Natural killer cell (primary cell): ENCODE data around the gene PLEKHA6. TPM values are rescaled to one million over a fixed set of nuclear protein-coding genes. Genes with fewer than 3 reads are reported as not detected.

Experiments used
- ATAC-seq, 3 donors: fragments of 150-1000 bp in 2 of 3; fragments of 200-7000 bp in 1 of 3; cut with Tn5 transposase; 1 replicate in 1 of 3; 2 replicates in 2 of 3; pipeline ENCODE4 v1.10.0; 2021; ENCODE audit warnings: mild to moderate bottlenecking in 2 of 3, moderate library complexity in 2 of 3
- DNase-seq, 2 donors: peaks; one replicate each; pipeline versions ENCODE4 v3.0.0 to v3.0.0-alpha.2; 2013 to 2021; ENCODE audit warnings: mixed read lengths in 1 of 2
- H3K27ac ChIP-seq: one replicate; pipeline ENCODE4 v1.5.1; 2013; ENCODE audit warnings: mild to moderate bottlenecking, low read length
- H3K27me3 ChIP-seq: one replicate; pipeline ENCODE4 v1.6.1; 2013; ENCODE audit warnings: low read length; ENCODE audit not compliant: control insufficient read depth, insufficient read depth
- H3K36me3 ChIP-seq: one replicate; pipeline ENCODE4 v1.6.1; 2013; ENCODE audit warnings: low read length; ENCODE audit not compliant: control insufficient read depth, insufficient read depth
- H3K4me1 ChIP-seq: one replicate; pipeline ENCODE4 v1.6.1; 2013; ENCODE audit warnings: low read length; ENCODE audit not compliant: control insufficient read depth, insufficient read depth
- H3K4me3 ChIP-seq: one replicate; pipeline ENCODE4 v1.5.1; 2013; ENCODE audit warnings: low read length
- H3K9me3 ChIP-seq: one replicate; pipeline ENCODE4 v1.6.1; 2013; ENCODE audit warnings: low read length; ENCODE audit not compliant: control insufficient read depth, insufficient read depth
- H3K27ac Mint-ChIP-seq, 2 donors: one replicate each; pipeline ENCODE4 v1.8.0; 2022; ENCODE audit warnings: mild to moderate bottlenecking in 2 of 2, mixed read lengths in 2 of 2, moderate library complexity in 1 of 2
- H3K27me3 Mint-ChIP-seq, 2 donors: one replicate each; pipeline ENCODE4 v1.8.0; 2022; ENCODE audit warnings: low read depth in 2 of 2, mixed read lengths in 2 of 2
- H3K36me3 Mint-ChIP-seq: one replicate; pipeline ENCODE4 v1.8.0; 2022; ENCODE audit warnings: mixed read lengths
- H3K4me1 Mint-ChIP-seq, 2 donors: one replicate each; pipeline ENCODE4 v1.8.0; 2022; ENCODE audit warnings: mixed read lengths in 2 of 2
- H3K4me3 Mint-ChIP-seq: one replicate; pipeline ENCODE4 v1.8.0; 2022; ENCODE audit warnings: mild to moderate bottlenecking, moderate library complexity, mixed read lengths
- H3K9me3 Mint-ChIP-seq, 2 donors: one replicate each; pipeline ENCODE4 v1.8.0; 2022; ENCODE audit warnings: mixed read lengths in 2 of 2
- CTCF ChIP-seq: fragments of 200-600 bp; IDR thresholded peaks from one replicate; pipeline ENCODE4 v1.8.0; 2022; ENCODE audit warnings: antibody characterized with exemption
- WGBS: methylation state at CpG from one replicate; pipeline ENCODE4 v1.1.7; 2013; ENCODE audit warnings: missing lambda C conversion rate; ENCODE audit not compliant: insufficient coverage; 5-methylcytosine and 5-hydroxymethylcytosine counted together
- intact Hi-C: fragments of 100-400 bp; cut with micrococcal nuclease; formaldehyde crosslinking; loops from one replicate; pipeline ENCODE4 v1.14.2; 2022
- total RNA-seq, 4 donors: library from RNA; stranded (reverse); fragments of 120-200 nt in 1 of 4; gene quantifications; one replicate each; pipeline versions ENCODE4 v1.2.3 to v1.2.4, GENCODE V29; 2013 to 2022

Gene PLEKHA6
- total RNA-seq, 3 donors from 2014 or later (not counting 1 experiment from before 2014, with no cell fraction given), result 0.10 to 0.43 (median 0.16) TPM

- ATAC-seq, result no peak
These were observed 109.2 kb downstream of the PLEKHA6 start for GRCh38 chr1:204250428-204251030.

GRCh38 chr1:204249736-204250427, 109.8 kb downstream of the PLEKHA6 start:
- H3K4me1 Mint-ChIP-seq, result no peaks in the 10 kb centered on the region
- 88% methylated on average over 7 of the region's 7 CpGs for WGBS
- no peaks in the 10 kb centered on the region for H3K27me3 Mint-ChIP-seq
- ATAC-seq (no peak), DNase-seq (no peak)
- no peaks in the 10 kb centered on the region for H3K36me3 Mint-ChIP-seq
- no peak overlapping the region for H3K27ac ChIP-seq
- no peak overlapping the region for H3K4me3 ChIP-seq
- no peak overlapping the region for H3K27ac Mint-ChIP-seq
- no peaks in the 10 kb centered on the region for H3K4me1 ChIP-seq
- no peaks in the 10 kb centered on the region for H3K36me3 ChIP-seq
- intact Hi-C loops, result no loop called here
- no peaks in the 10 kb centered on the region for H3K9me3 Mint-ChIP-seq
- no peak overlapping the region for H3K4me3 Mint-ChIP-seq
- H3K27me3 ChIP-seq, result no peaks in the 10 kb centered on the region
- TF ChIP-seq CTCF, result no peak
- H3K9me3 ChIP-seq, result no peaks in the 10 kb centered on the region

More at GRCh38 chr1:204250428-204251030, 109.2 kb downstream of the PLEKHA6 start:
- Histone ChIP-seq H3K27me3 (no peaks in the 10 kb centered on the region), H3K4me1 (no peaks in the 10 kb centered on the region), H3K27ac (no peak overlapping the region), H3K4me3 (no peak overlapping the region), H3K36me3 (no peaks in the 10 kb centered on the region), H3K9me3 (no peaks in the 10 kb centered on the region)
- WGBS, result 78% methylated on average over 12 of the region's 12 CpGs
- Mint-ChIP-seq H3K27me3 (no peaks in the 10 kb centered on the region), H3K9me3 (no peaks in the 10 kb centered on the region), H3K4me3 (no peak overlapping the region), H3K36me3 (no peaks in the 10 kb centered on the region), H3K4me1 (no peaks in the 10 kb centered on the region), H3K27ac (no peak overlapping the region)
- intact Hi-C loops, result no loop called here
- no peak for TF ChIP-seq CTCF
- DNase-seq, result no peak

- H3K27ac ChIP-seq, result no peak overlapping the region
- no peak for TF ChIP-seq CTCF
- no peaks in the 10 kb centered on the region for H3K36me3 ChIP-seq
- no peaks in the 10 kb centered on the region for H3K27me3 Mint-ChIP-seq
- H3K9me3 ChIP-seq, result no peaks in the 10 kb centered on the region
- no peak for ATAC-seq
- no peaks in the 10 kb centered on the region for H3K36me3 Mint-ChIP-seq
- no peak overlapping the region for H3K4me3 ChIP-seq
- H3K9me3 Mint-ChIP-seq, result no peaks in the 10 kb centered on the region
- no peak for DNase-seq
- no peaks in the 10 kb centered on the region for H3K4me1 ChIP-seq
- 57% methylated on average over 2 of the region's 3 CpGs for WGBS
- intact Hi-C loops, result no loop called here
- no peaks in the 10 kb centered on the region for H3K4me1 Mint-ChIP-seq
- H3K27ac Mint-ChIP-seq, result no peak overlapping the region
- H3K27me3 ChIP-seq, result no peaks in the 10 kb centered on the region
- H3K4me3 Mint-ChIP-seq, result no peak overlapping the region
These were observed 110.8 kb downstream of the PLEKHA6 start for GRCh38 chr1:204248954-204249353.
